Urinary bladder (tissue), 4 donors: ENCODE measurements around the gene KLF11. TPM values are rescaled to one million over a fixed set of nuclear protein-coding genes. Genes with fewer than 3 reads are reported as not detected.
"Not testable (repeated sequence)": the region's sequence is repeated elsewhere in the genome, so short reads cannot be mapped to it uniquely, and the experiment has no call there.

ENCODE experiments used
- DNase-seq: peaks from one replicate; pipeline ENCODE4 v3.0.0-alpha.2; 2015; ENCODE audit errors: extremely low spot score
- H3K27ac ChIP-seq: one replicate; pipeline ENCODE4 v1.5.1; 2013; ENCODE audit warnings: low read depth, mild to moderate bottlenecking, moderate library complexity
- H3K36me3 ChIP-seq: one replicate; pipeline ENCODE4 v1.6.1; 2013; ENCODE audit warnings: mild to moderate bottlenecking, moderate library complexity; ENCODE audit not compliant: insufficient read depth
- H3K4me1 ChIP-seq: one replicate; pipeline ENCODE4 v1.6.1; 2013; ENCODE audit warnings: mild to moderate bottlenecking, moderate library complexity; ENCODE audit not compliant: insufficient read depth
- H3K4me3 ChIP-seq: one replicate; pipeline ENCODE4 v1.5.1; 2013; ENCODE audit warnings: low read depth, low read length
- WGBS: extraction: QIAGEN DNeasy Blood & Tissue Kit; methylation state at CpG from one replicate; pipeline ENCODE4 v1.1.7; 2013; 5-methylcytosine and 5-hydroxymethylcytosine counted together
- polyA plus RNA-seq: library from polyadenylated mRNA; stranded (reverse); fragments of 200-250 nt; gene quantifications from one replicate; pipeline ENCODE4 v1.2.3, GENCODE V29; 2013
- total RNA-seq: library from RNA; depleted of rRNA; stranded (reverse); fragments of >200 nt; gene quantifications from one replicate; pipeline ENCODE4 v1.2.3, GENCODE V29; 2014
- donor health status: healthy with polysubstance abuse.
- donor health status: healthy.

KLF11 gene
- total and polyA plus RNA-seq, 2 donors, result 17.7 to 20.7 TPM

DNA sequence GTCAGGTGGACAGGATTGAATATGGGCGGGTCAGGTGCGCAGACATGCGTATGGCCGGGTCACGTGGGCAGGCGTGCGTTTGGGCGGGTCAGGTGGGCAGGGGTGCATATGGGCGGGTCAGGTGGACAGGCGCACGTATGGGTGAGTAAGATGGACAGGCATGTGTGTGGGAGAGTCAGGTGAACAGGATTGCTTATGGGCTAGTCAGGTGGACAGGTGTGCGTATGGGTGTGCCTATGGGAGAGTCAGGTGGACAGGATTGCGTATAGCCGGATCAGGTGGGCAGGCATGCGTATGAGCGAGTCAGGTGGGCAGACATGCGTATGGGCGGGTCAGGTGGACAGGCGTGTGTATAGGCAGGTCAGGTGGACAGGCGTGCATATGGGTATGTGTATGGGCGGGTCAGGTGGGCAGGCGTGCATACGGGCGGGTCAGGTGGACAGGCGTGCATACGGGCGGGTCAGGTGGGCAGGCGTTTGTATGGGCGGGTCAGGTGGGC lies 30.3 kb upstream of the KLF11 start:
- Histone ChIP-seq H3K4me3 (no peak overlapping the region), H3K36me3 (no peaks in the 10 kb centered on the region), H3K27ac (no peak overlapping the region), H3K4me1 (no peaks in the 10 kb centered on the region)
- 93% methylated on average over 29 of the region's 29 CpGs for WGBS
- no peak for DNase-seq

DNA sequence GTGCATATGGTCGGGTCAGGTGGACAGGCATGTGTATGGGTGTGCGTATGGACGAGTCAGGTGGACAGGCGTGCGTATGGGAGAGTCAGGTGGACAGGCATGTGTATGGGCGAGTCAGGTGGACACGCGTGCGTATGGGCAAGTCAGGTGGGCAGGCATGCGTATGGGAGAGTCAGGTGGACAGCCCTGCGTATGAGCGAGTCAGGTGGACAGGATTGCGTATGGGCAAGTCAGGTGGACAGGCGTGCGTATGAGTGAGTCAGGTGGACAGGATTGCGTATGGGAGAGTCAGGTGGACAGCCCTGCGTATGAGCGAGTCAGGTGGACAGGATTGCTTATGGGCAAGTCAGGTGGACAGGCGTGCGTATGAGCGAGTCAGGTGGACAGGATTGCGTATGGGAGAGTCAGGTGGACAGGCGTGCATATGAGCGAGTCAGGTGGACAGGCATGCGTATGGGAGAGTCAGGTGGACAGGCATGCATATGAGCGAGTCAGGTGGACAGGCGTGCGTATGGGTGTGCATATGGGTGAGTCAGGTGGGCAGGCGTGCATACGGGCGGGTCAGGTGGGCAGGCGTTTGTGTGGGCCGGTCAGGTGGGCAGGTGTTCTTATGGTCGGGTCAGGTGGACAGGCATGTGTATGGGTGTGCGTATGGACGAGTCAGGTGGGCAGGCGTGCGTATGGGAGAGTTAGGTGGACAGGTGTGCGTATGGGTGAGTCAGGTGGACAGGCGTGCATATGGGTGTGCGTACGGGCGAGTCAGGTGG lies 29.5 kb upstream of the KLF11 start:
- not testable (repeated sequence) for H3K27ac ChIP-seq, DNase-seq, H3K36me3 ChIP-seq, H3K4me1 ChIP-seq, H3K4me3 ChIP-seq
- WGBS, result 95% methylated on average over 43 of the region's 43 CpGs

DNA sequence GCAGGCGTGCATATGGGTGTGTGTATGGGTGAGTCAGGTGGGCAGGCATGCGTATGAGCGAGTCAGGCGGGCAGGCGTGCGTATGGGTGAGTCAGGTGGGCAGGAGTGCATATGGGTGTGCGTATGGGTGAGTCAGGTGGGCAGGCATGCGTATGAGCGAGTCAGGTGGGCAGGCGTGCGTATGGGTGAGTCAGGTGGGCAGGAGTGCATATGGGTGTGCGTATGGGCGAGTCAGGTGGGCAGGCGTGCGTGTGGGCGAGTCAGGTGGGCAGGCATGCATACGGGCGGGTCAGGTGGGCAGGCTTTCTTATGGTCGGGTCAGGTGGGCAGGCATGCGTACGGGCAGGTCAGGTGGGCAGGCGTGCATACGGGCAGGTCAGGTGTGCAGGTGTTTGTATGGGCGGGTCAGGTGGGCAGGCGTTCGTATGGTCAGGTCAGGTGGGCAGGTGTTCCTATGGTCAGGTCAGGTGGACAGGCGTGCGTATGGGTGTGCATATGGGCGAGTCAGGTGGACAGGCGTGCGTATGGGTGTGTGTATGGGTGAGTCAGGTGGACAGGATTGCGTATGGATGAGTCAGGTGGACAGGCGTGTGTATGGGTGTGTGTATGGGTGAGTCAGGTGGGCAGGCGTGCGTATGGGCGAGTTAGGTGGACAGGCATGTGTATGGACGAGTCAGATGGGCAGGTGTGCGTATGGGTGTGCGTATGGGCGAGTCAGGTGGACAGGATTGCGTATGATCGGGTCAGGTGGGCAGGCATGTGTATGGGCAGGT lies 28.7 kb upstream of the KLF11 start:
- WGBS, result 96% methylated on average over 42 of the region's 42 CpGs
- Histone ChIP-seq H3K4me1 (no peaks in the 10 kb centered on the region), H3K36me3 (no peaks in the 10 kb centered on the region), H3K27ac (no peak overlapping the region), H3K4me3 (no peak overlapping the region)
- DNase-seq, result no peak

DNA sequence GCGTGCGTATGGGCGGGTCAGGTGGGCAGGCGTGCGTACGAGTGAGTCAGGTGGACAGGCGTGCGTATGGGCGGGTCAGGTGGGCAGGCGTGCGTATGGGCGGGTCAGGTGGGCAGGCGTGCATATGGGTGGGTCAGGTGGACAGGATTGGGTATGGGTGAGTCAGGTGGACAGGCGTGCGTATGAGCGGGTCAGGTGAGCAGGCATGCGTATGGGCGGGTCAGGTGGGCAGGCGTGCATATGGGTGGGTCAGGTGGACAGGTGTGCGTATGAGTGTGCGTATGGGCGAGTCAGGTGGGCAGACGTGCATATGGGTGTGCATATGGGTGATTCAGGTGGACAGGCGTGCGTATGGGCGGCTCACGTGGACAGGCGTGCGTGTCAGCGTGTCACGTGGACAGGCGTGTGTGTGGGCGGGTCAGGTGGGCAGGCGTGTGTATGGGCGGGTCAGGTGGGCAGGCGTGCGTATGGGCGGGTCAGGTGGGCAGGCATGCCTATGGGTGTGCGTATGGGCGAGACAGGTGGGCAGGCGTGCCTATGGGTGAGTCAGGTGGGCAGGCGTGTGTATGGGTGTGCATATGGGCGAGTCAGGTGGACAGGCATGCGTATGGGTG lies 27.9 kb upstream of the KLF11 start:
- not testable (repeated sequence) for DNase-seq, H3K4me1 ChIP-seq, H3K4me3 ChIP-seq, H3K36me3 ChIP-seq, H3K27ac ChIP-seq
- 98% methylated on average over 44 of the region's 44 CpGs for whole genome bisulfite sequencing

DNA sequence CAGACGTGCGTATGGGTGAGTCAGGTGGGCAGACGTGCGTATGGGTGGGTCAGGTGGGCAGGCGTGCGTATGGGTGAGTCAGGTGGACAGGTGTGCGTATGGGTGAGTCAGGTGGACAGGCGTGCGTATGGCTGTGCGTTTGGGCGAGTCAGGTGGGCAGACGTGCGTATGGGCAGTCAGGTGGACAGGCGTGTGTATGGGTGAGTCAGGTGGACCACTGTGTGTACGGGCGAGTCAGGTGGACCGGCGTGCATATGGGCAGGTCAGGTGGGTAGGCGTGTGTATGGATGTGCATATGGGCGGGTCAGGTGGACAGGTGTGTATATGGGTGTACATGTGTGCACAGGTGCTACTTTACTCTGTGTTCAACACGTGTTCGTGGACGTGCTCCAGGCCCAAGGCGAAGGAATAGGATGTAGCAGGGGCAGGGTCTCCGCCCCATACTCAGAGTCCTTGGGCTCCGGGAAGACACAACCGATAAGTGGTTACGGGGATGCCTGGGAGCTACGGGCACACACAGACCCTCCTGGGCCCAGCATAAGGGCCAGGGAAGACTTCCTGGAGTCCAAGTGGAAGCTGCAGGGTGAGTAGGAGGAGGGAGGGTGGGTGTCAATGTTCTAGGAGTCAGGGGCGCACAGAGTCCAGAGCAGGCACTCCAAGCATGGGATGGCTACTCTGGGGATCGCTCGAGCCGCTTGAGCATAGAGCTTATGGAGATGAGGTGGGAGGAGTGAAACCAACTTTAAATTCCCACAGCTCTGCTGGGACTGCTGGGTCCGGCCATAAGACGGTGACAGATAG lies 27.1 kb upstream of the KLF11 start:
- no peak for DNase-seq
- H3K4me1 ChIP-seq, result no peaks in the 10 kb centered on the region
- H3K4me3 ChIP-seq, result no peak overlapping the region
- WGBS, result 91% methylated on average over 35 of the region's 35 CpGs
- no peaks in the 10 kb centered on the region for H3K36me3 ChIP-seq
- no peak overlapping the region for H3K27ac ChIP-seq

DNA sequence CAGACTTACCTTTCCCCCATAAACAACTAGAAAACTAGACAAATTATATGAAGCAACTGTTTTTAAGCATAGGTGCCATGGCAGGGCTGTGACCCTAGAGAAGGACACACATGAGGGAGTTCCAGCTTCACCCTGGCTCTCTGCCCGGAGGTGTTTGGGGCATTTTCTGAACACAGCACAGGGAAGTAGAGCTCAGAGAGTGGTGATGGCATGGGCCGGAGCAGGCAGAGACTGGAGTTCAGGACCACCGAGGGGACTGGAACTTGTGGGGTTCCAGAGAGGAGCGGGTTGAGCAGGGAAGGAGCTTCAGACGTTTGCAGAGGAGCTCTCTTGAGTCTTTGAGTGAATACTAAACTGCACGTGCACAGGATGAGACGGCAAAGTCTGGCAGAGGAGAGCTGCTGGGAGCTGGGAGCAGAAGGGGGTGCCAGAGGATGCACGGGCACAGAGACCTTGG lies 26.5 kb upstream of the KLF11 start:
- no peaks in the 10 kb centered on the region for H3K36me3 ChIP-seq
- no peak overlapping the region for H3K4me3 ChIP-seq
- DNase-seq, result no peak
- H3K27ac ChIP-seq, result no peak overlapping the region
- WGBS, result 88% methylated on average over 8 of the region's 8 CpGs
- no peaks in the 10 kb centered on the region for H3K4me1 ChIP-seq

DNA sequence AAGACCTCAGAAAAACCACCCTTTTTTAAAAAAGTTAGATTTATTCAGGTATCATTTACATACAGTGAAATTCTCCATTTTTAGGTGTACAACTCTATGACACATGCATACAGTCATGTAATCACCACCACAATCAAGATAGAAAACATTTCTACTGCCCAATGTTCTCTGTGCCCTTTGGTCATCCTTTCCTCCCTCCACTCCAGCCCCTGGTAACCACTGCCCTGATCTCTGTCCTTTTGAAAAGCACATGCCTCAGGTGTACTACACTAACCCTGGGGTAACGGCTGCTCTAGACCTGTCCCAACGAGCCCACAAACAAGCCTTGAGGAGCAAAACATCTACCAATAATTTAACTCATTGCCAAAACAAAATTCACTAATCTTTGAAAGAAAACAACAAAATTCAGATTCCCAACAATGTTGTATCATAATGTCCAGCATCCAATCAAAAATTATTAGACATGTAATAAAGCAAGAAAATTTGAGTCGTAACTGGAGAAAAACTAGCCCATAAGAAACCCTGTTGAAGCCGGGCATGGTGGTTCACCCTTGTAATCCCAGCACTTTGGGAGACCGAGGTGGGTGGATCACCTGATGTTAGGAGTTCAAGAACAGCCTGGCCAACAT lies 25.9 kb upstream of the KLF11 start:
- WGBS, result 91% methylated on average over 5 of the region's 5 CpGs
- no peak overlapping the region for H3K4me3 ChIP-seq
- H3K36me3 ChIP-seq, result no peaks in the 10 kb centered on the region
- DNase-seq, result no peak
- H3K4me1 ChIP-seq, result no peaks in the 10 kb centered on the region
- H3K27ac ChIP-seq, result no peak overlapping the region

DNA sequence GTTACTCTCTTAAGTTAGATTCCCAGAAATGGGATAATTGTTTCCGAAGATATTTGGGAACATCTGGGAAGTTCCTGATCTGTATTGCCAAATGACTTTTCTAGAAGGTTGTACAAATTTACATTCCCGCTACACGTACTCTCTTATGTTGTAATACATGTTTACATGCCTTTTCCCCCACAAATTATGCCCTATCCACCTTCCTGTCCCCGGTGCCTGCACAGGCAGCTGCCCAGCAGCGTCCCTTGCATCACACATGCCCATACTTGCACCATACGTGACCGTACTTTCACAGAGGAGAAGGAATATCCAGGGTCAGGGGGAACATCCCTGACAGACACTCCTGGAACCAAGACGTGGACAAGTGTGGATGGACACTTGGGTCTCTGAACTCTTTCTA lies 24.2 kb upstream of the KLF11 start:
- no peaks in the 10 kb centered on the region for H3K4me1 ChIP-seq
- no peak overlapping the region for H3K4me3 ChIP-seq
- 70% methylated on average over 8 of the region's 8 CpGs for WGBS
- H3K27ac ChIP-seq, result no peak overlapping the region
- no peaks in the 10 kb centered on the region for H3K36me3 ChIP-seq
- no peak for DNase-seq

DNA sequence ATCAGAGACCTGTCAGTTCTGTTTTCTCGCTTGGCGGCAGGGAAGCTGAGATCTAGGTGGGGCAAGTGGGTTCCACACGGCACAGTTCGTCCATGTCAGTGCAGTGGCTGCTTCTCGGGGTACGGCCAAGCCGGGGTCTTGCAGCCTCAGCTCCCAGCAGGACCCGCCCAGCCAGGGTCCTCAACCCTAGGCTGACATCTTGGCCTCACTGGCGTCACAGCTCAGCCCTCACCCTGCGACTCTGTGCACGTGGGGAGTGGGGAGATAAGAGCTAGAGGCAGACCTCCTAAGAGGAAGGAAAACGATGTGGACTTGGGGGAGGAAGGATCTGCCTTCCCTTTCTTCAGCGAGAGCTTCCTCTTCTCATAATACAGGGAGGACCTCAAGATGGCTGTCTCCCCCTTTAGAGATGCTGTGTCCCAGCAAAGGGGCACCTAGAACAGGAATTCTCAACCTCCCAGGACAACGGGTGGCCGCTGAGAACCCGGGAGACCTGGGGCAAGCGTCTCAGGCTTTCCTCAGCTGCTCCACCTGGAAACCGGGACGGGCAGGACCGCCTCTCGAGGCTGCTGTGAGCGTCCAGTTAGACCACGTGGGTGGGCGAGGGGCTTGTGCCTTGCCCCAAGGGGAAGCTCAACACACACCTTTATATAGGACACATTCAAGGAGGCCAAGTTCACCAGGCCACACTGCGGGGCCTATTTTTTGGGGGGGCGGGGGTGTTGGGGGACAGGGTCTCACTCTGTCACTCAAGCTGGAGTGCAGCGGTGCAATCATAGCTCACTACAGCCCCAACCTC lies 23.5 kb upstream of the KLF11 start:
- Histone ChIP-seq H3K36me3 (no peaks in the 10 kb centered on the region), H3K27ac (peak overlapping the region; percentile 41), H3K4me1 (no peaks in the 10 kb centered on the region), H3K4me3 (no peak overlapping the region)
- 83% methylated on average over 27 of the region's 27 CpGs for WGBS
- DNase-seq, result no peak

DNA sequence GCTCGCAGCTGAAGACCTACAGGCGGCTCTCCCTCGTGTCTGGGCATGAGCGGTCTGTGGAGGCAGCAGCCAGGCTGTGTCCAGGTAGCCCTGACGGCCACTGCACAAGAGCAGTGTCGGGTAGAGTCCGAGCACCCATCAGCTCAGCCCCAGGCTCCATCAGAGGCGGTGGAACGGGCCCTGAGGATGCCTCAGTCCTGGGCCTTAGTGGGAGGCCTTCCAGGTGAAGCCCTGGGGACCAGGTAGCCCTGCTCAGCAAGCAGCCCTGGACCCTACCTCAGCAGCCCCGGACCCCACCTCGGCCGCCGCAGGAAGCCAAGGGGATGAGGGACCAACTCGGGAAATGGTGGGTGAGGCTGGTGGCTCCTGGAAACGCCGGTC lies 21.3 kb upstream of the KLF11 start:
- WGBS, result 86% methylated on average over 16 of the region's 16 CpGs
- no peaks in the 10 kb centered on the region for H3K36me3 ChIP-seq
- no peak for DNase-seq

DNA sequence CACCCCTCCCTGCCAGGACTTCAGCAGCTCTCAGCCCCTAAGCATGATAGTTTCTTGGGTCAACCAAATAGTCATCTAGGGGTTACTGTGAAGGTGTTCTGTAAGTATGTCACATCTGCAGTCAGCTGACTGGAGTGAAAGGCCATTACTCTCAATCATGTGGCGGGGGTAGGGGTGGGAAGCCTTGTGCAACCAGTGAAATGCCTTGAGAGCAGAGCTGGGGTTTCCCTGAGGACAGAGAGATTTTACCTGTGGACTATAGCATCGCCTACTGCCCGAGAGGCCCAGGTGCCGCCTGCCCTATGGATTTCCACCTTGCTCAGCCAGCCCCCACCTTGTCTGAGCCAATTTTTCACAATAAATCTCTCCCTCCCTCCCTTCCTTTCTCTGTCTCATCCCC lies 20.9 kb upstream of the KLF11 start:
- no peak overlapping the region for H3K27ac ChIP-seq
- H3K4me1 ChIP-seq, result no peaks in the 10 kb centered on the region
- DNase-seq, result no peak
- H3K36me3 ChIP-seq, result no peaks in the 10 kb centered on the region
- 91% methylated on average over 4 of the region's 4 CpGs for WGBS
- H3K4me3 ChIP-seq, result no peak overlapping the region

More for the DNA sequence above, 21.3 kb upstream of the KLF11 start:
- H3K4me1 ChIP-seq, result no peaks in the 10 kb centered on the region
- peak overlapping the region; percentile 44 for H3K27ac ChIP-seq
- H3K4me3 ChIP-seq, result no peak overlapping the region

DNA sequence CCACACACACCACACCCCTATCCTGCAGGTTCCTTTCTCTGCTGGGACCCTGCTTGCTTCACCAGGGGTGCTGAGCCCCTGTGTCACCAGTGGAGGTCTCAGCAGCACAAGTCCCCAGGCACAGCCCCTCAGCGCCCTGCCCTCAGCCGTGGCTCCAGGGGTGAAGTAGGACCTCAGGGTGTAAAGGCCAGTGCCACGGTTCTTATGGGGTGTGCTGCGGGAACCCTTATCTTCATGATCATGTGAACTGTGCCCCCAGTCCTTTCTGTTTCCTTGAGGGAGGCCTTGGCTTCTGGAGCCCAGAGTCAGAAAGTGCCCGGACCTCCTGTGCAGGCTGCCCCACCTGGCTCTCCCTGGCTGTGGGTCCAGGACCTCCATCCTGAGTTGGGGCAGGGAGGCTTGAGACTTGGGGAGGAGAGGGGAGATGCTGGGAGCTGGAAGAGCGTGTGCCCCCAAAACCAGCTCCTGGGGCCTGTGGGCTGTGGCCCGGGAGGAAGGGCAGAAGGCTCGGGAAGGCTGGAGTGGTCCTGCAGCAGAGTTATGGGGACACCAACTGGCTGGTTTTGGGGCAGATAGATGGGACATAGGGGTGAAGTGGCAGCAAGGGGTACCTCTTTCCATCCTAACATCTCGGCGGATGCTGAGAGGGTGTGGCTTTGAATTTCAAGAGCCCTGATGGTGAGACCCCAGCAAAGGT lies 20.2 kb upstream of the KLF11 start:
- WGBS, result 85% methylated on average over 10 of the region's 10 CpGs
- no peak for DNase-seq
- H3K36me3 ChIP-seq, result no peaks in the 10 kb centered on the region
- H3K4me1 ChIP-seq, result no peaks in the 10 kb centered on the region
- no peak overlapping the region for H3K4me3 ChIP-seq
- no peak overlapping the region for H3K27ac ChIP-seq
